ENCODE data around the gene RAB40C.

The RAB40C gene

GRCh38 chr16:659618-660017, 69.8 kb downstream of the RAB40C start:
- ATAC-seq (ENCODE audit: low read depth) (no peak), DNase-seq (ENCODE audit: low spot score) (no peak)
- H3K4me3 ChIP-seq (ENCODE audit: severe bottlenecking): no peak overlapping the region
- H3K27ac ChIP-seq (ENCODE audit: poor library complexity, severe bottlenecking): no peak overlapping the region
- no peaks in the 10 kb centered on the region for H3K9me3 ChIP-seq (ENCODE audit: severe bottlenecking)
- no peaks in the 10 kb centered on the region for H3K27me3 ChIP-seq (ENCODE audit: insufficient read depth, poor library complexity, severe bottlenecking)
- H3K36me3 ChIP-seq (ENCODE audit: low read depth): peaks cover 40% of the 10 kb centered on the region
- no peaks in the 10 kb centered on the region for H3K4me1 ChIP-seq (ENCODE audit: insufficient read depth, poor library complexity, severe bottlenecking)
- no peak for TF ChIP-seq CTCF (IDR thresholded peaks at IDR 0.05; ENCODE audit: poor library complexity, severe bottlenecking)

- H3K4me3 ChIP-seq (ENCODE audit: severe bottlenecking): no peak overlapping the region
- no peak for ATAC-seq (ENCODE audit: low read depth)
- no peak for DNase-seq (ENCODE audit: low spot score)
- no peak overlapping the region for H3K27ac ChIP-seq (ENCODE audit: poor library complexity, severe bottlenecking)
- no peaks in the 10 kb centered on the region for H3K4me1 ChIP-seq (ENCODE audit: insufficient read depth, poor library complexity, severe bottlenecking)
- no peaks in the 10 kb centered on the region for H3K9me3 ChIP-seq (ENCODE audit: severe bottlenecking)
- peaks cover 37% of the 10 kb centered on the region for H3K36me3 ChIP-seq (ENCODE audit: low read depth)
- H3K27me3 ChIP-seq (ENCODE audit: insufficient read depth, poor library complexity, severe bottlenecking): no peaks in the 10 kb centered on the region
- TF ChIP-seq CTCF (IDR thresholded peaks at IDR 0.05; ENCODE audit: poor library complexity, severe bottlenecking): no peak
These were observed 70.2 kb downstream of the RAB40C start for GRCh38 chr16:660132-660458.

- DNase-seq (ENCODE audit: low spot score): peak; percentile 92
These were observed 70.8 kb downstream of the RAB40C start for GRCh38 chr16:660459-661183.

GRCh38 chr16:661184-661821, 71.4 kb downstream of the RAB40C start:
- no peak for TF ChIP-seq CTCF (IDR thresholded peaks at IDR 0.05; ENCODE audit: poor library complexity, severe bottlenecking)
- DNase-seq (ENCODE audit: low spot score) (no peak), ATAC-seq (ENCODE audit: low read depth) (no peak)
- H3K36me3 ChIP-seq (ENCODE audit: low read depth): peaks cover 31% of the 10 kb centered on the region
- no peaks in the 10 kb centered on the region for H3K9me3 ChIP-seq (ENCODE audit: severe bottlenecking)
- H3K27me3 ChIP-seq (ENCODE audit: insufficient read depth, poor library complexity, severe bottlenecking): no peaks in the 10 kb centered on the region
- H3K27ac ChIP-seq (ENCODE audit: poor library complexity, severe bottlenecking): no peak overlapping the region
- no peak overlapping the region for H3K4me3 ChIP-seq (ENCODE audit: severe bottlenecking)
- H3K4me1 ChIP-seq (ENCODE audit: insufficient read depth, poor library complexity, severe bottlenecking): no peaks in the 10 kb centered on the region

More at GRCh38 chr16:660459-661183, 70.8 kb downstream of the RAB40C start:
- Histone ChIP-seq H3K4me1 (ENCODE audit: insufficient read depth, poor library complexity, severe bottlenecking) (no peaks in the 10 kb centered on the region), H3K9me3 (ENCODE audit: severe bottlenecking) (no peaks in the 10 kb centered on the region), H3K36me3 (ENCODE audit: low read depth) (peaks cover 34% of the 10 kb centered on the region), H3K4me3 (ENCODE audit: severe bottlenecking) (no peak overlapping the region), H3K27me3 (ENCODE audit: insufficient read depth, poor library complexity, severe bottlenecking) (no peaks in the 10 kb centered on the region), H3K27ac (ENCODE audit: poor library complexity, severe bottlenecking) (no peak overlapping the region)
- peak; percentile 37 for TF ChIP-seq CTCF (IDR thresholded peaks at IDR 0.05; ENCODE audit: poor library complexity, severe bottlenecking)
- ATAC-seq (ENCODE audit: low read depth): peak; percentile 76

GRCh38 chr16:662095-662494, 72.2 kb downstream of the RAB40C start:
- Histone ChIP-seq H3K36me3 (ENCODE audit: low read depth) (peaks cover 23% of the 10 kb centered on the region), H3K27me3 (ENCODE audit: insufficient read depth, poor library complexity, severe bottlenecking) (no peaks in the 10 kb centered on the region), H3K4me3 (ENCODE audit: severe bottlenecking) (no peak overlapping the region), H3K4me1 (ENCODE audit: insufficient read depth, poor library complexity, severe bottlenecking) (no peaks in the 10 kb centered on the region), H3K9me3 (ENCODE audit: severe bottlenecking) (no peaks in the 10 kb centered on the region), H3K27ac (ENCODE audit: poor library complexity, severe bottlenecking) (no peak overlapping the region)
- TF ChIP-seq CTCF (IDR thresholded peaks at IDR 0.05; ENCODE audit: poor library complexity, severe bottlenecking): no peak
- DNase-seq (ENCODE audit: low spot score) (no peak), ATAC-seq (ENCODE audit: low read depth) (no peak)

Measured in RWPE2 (cell line).